Mesothelial cell of epicardium (in vitro differentiated cells): ENCODE measurements around the gene CYP2W1. TPM values are rescaled to one million over a fixed set of nuclear protein-coding genes. Genes with fewer than 3 reads are reported as not detected.
A peak's percentile ranks its signal among the peaks of the same experiment; 100 is the strongest.

ENCODE experiments used
- DNase-seq, 2 experiments: peaks; one replicate each; pipeline ENCODE4 v3.0.0; 2021; ENCODE audit warnings: low spot score in 2 of 2; ENCODE audit not compliant: unreplicated experiment in 2 of 2
- H3K27ac Mint-ChIP-seq: 2 replicates; pipeline ENCODE4 v1.8.0; 2021; ENCODE audit warnings: mixed read lengths
- H3K27me3 Mint-ChIP-seq: 2 replicates; pipeline ENCODE4 v1.8.0; 2021; ENCODE audit warnings: low read depth, mixed read lengths
- H3K36me3 Mint-ChIP-seq: 2 replicates; pipeline ENCODE4 v1.8.0; 2021; ENCODE audit warnings: mixed read lengths
- H3K4me1 Mint-ChIP-seq: 2 replicates; pipeline ENCODE4 v1.8.0; 2021; ENCODE audit warnings: mixed read lengths
- H3K4me3 Mint-ChIP-seq: 2 replicates; pipeline ENCODE4 v1.8.0; 2021; ENCODE audit warnings: mild to moderate bottlenecking, moderate library complexity, mixed read lengths
- H3K9me3 Mint-ChIP-seq: 2 replicates; pipeline ENCODE4 v1.8.0; 2021; ENCODE audit warnings: mixed read lengths
- CTCF ChIP-seq: fragments of 200-600 bp; sonication (generic); IDR thresholded peaks from one replicate; pipeline ENCODE4 v1.5.0; 2021; ENCODE audit warnings: antibody characterized with exemption; ENCODE audit not compliant: unreplicated experiment
- total RNA-seq: library from RNA; stranded (reverse); gene quantifications from 3 replicates; pipeline ENCODE4 v1.2.1, GENCODE V29; 2021

CYP2W1 gene
- total RNA-seq, 1 donor from 2014 or later, result 5.6 TPM

- Mint-ChIP-seq H3K27me3 (no peaks in the 10 kb centered on the region), H3K36me3 (peaks cover 7% of the 10 kb centered on the region), H3K4me3 (no peak overlapping the region), H3K27ac (no peak overlapping the region), H3K4me1 (peaks cover 7% of the 10 kb centered on the region), H3K9me3 (no peaks in the 10 kb centered on the region)
- TF ChIP-seq CTCF, result no peak
- DNase-seq, result peak in 1 of 2 experiments; percentile 17
These were observed 32.5 kb downstream of the CYP2W1 start for GRCh38 chr7:1015196-1016121.

GRCh38 chr7:1016577-1017531 lies 33.9 kb downstream of the CYP2W1 start:
- no peak for TF ChIP-seq CTCF
- no peak overlapping the region for H3K4me3 Mint-ChIP-seq
- no peaks in the 10 kb centered on the region for H3K27me3 Mint-ChIP-seq
- no peak for DNase-seq
- H3K9me3 Mint-ChIP-seq, result no peaks in the 10 kb centered on the region
- H3K27ac Mint-ChIP-seq, result no peak overlapping the region
- peaks cover 14% of the 10 kb centered on the region for H3K36me3 Mint-ChIP-seq
- peaks cover 7% of the 10 kb centered on the region for H3K4me1 Mint-ChIP-seq

DNA sequence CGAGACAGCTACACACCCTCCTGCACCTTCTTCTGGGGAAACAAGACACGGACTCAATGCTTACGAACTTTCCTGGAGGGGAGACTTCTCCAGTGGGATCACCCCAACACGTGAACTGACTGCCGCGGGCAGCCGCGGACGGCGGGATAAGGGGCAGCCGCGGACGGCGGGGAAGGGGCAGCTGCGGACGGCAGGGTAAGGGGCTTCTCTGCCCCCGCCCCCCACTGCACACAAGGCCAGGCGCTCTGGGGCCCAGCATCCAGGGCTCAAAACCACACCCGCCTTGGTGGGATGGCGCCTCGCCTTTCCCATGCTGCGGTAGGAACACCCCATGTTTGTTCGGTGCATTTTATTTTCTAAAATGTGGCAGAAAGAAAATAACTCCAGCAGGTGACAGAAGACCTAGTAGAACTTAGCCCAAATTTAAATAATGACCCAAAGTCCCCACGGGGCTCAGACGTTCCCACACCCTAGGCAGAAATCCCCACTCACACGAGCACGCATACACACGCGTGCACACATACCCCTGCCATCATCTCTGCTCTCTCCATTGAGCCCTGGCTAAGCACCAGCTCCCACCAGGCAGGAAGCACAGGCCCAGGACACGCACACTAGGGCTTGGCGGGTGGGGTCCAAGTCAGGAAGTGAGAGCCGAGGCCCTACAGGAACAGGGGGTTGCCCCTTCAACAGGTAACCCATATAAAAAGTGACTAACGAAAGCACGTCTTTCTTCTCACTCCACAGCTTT lies 34.8 kb downstream of the CYP2W1 start:
- Mint-ChIP-seq H3K4me3 (no peak overlapping the region), H3K36me3 (peaks cover 21% of the 10 kb centered on the region), H3K9me3 (peaks cover 5% of the 10 kb centered on the region), H3K27ac (no peak overlapping the region), H3K4me1 (peaks cover 7% of the 10 kb centered on the region), H3K27me3 (no peaks in the 10 kb centered on the region)
- TF ChIP-seq CTCF, result no peak
- DNase-seq, result peak in 1 of 2 experiments; percentile 12

GRCh38 chr7:1018334-1018695 lies 35.3 kb downstream of the CYP2W1 start:
- no peak for TF ChIP-seq CTCF
- Mint-ChIP-seq H3K4me3 (no peak overlapping the region), H3K27me3 (no peaks in the 10 kb centered on the region), H3K27ac (no peak overlapping the region), H3K9me3 (peaks cover 5% of the 10 kb centered on the region), H3K36me3 (peaks cover 21% of the 10 kb centered on the region), H3K4me1 (peaks cover 7% of the 10 kb centered on the region)
- no peak for DNase-seq

- no peaks in the 10 kb centered on the region for H3K27me3 Mint-ChIP-seq
- no peak for TF ChIP-seq CTCF
- peaks cover 5% of the 10 kb centered on the region for H3K9me3 Mint-ChIP-seq
- peak in 1 of 2 experiments; percentile 12 for DNase-seq
- H3K4me1 Mint-ChIP-seq, result no peaks in the 10 kb centered on the region
- no peak overlapping the region for H3K27ac Mint-ChIP-seq
- H3K36me3 Mint-ChIP-seq, result peaks cover 21% of the 10 kb centered on the region
- H3K4me3 Mint-ChIP-seq, result no peak overlapping the region
These were observed 36.3 kb downstream of the CYP2W1 start for GRCh38 chr7:1019255-1019785.
